Activated CD4-positive, alpha-beta T cell treated with anti-CD3 and anti-CD28 coated beads for 36 hours (primary cell): ENCODE data around the gene SNCAIP. TPM values are rescaled to one million over a fixed set of nuclear protein-coding genes. Genes with fewer than 3 reads are reported as not detected.
A peak's percentile ranks its signal among the peaks of the same experiment; 100 is the strongest.

Experiments
- ATAC-seq: fragments of 200-7000 bp; cut with Tn5 transposase; one replicate; pipeline ENCODE4 v1.10.0; 2021; ENCODE audit warnings: mild to moderate bottlenecking, moderate library complexity
- CTCF ChIA-PET: fragments of 350-600 bp; sonication (Branson Sonifier 250); formaldehyde crosslinking; loops from one replicate; lab custom pipeline; 2021; ENCODE audit warnings: antibody characterized with exemption; lab: Charles Lee
- POLR2A ChIA-PET: fragments of 350-600 bp; sonication (Branson Sonifier 250); formaldehyde crosslinking; loops from one replicate; lab custom pipeline; 2021; ENCODE audit warnings: antibody characterized with exemption, inconsistent platforms; lab: Charles Lee
- DNase-seq: peaks from one replicate; pipeline ENCODE4 v3.0.0-alpha.2; 2020
- H3K27ac Mint-ChIP-seq: one replicate; pipeline ENCODE4 v1.8.0; 2021; ENCODE audit warnings: mixed read lengths
- H3K27me3 Mint-ChIP-seq: one replicate; pipeline ENCODE4 v1.8.0; 2021; ENCODE audit warnings: mixed read lengths
- H3K36me3 Mint-ChIP-seq: one replicate; pipeline ENCODE4 v1.8.0; 2021; ENCODE audit warnings: low read depth, mixed read lengths
- H3K4me1 Mint-ChIP-seq: one replicate; pipeline ENCODE4 v1.8.0; 2021; ENCODE audit warnings: mixed read lengths
- H3K4me3 Mint-ChIP-seq: one replicate; pipeline ENCODE4 v1.8.0; 2021; ENCODE audit warnings: mild to moderate bottlenecking, moderate library complexity, mixed read lengths
- H3K9me3 Mint-ChIP-seq: one replicate; pipeline ENCODE4 v1.8.0; 2021; ENCODE audit warnings: low read depth, mixed read lengths
- intact Hi-C, 2 experiments: fragments of 100-400 bp; cut with DNase I in 1 of 2; cut with micrococcal nuclease in 1 of 2; formaldehyde crosslinking; loops; one replicate each; pipeline versions ENCODE4 v1.14.2 to v1.15.1; 2022 to 2024; cut with DNase I, micrococcal nuclease
- total RNA-seq, 2 experiments: library from RNA; stranded (reverse); gene quantifications; one replicate each; pipeline ENCODE4 v1.2.3, GENCODE V29; 2021

SNCAIP gene
- total RNA-seq, 2 experiments from 2014 or later = not detected

GRCh38 chr5:122499585-122499984 lies 187.5 kb downstream of the SNCAIP start:
- Mint-ChIP-seq H3K4me3 (no peak overlapping the region), H3K9me3 (no peaks in the 10 kb centered on the region), H3K27me3 (peaks cover 2% of the 10 kb centered on the region), H3K36me3 (no peaks in the 10 kb centered on the region), H3K27ac (no peak overlapping the region), H3K4me1 (no peaks in the 10 kb centered on the region)
- ChIA-PET POLR2A (interaction anchor here (0.5 kb wide), 1 partner anchor 39 kb away, joined by 6 read pairs; no protein-coding TSS in a partner anchor), CTCF (interaction anchor here (1.0 kb wide), 1 partner anchor 33 kb away, joined by 3 read pairs; no protein-coding TSS in a partner anchor)
- no peak for ATAC-seq
- no peak for DNase-seq
- intact Hi-C loops = loop anchor here in 1 of 2 experiments (10.0 kb wide), 1 partner anchor 305 kb away; no protein-coding TSS in a partner anchor

- intact Hi-C loops = loop anchor here in 1 of 2 experiments (10.0 kb wide), 1 partner anchor 874 kb away; no protein-coding TSS in a partner anchor
- peak; percentile 13 for DNase-seq
- H3K4me3 Mint-ChIP-seq = no peak overlapping the region
Measured at GRCh38 chr5:122500245-122501088, 188.4 kb downstream of the SNCAIP start.

GRCh38 chr5:122501089-122501435 lies 189.0 kb downstream of the SNCAIP start:
- Mint-ChIP-seq H3K4me3 (no peak overlapping the region), H3K27me3 (peaks cover 2% of the 10 kb centered on the region), H3K36me3 (no peaks in the 10 kb centered on the region), H3K4me1 (no peaks in the 10 kb centered on the region), H3K27ac (no peak overlapping the region), H3K9me3 (no peaks in the 10 kb centered on the region)
- DNase-seq = no peak
- CTCF ChIA-PET = interaction anchor here (0.6 to 0.7 kb wide), 2 partner anchors 16 to 271 kb away, joined by 3 to 4 read pairs; no protein-coding TSS in a partner anchor
- intact Hi-C loops = loop anchor here in 1 of 2 experiments (10.0 kb wide), 1 partner anchor 874 kb away; no protein-coding TSS in a partner anchor
- no peak for ATAC-seq
- POLR2A ChIA-PET = no interaction called here

More at GRCh38 chr5:122500245-122501088, 188.4 kb downstream of the SNCAIP start:
- no peak for ATAC-seq
- Mint-ChIP-seq H3K9me3 (no peaks in the 10 kb centered on the region), H3K4me1 (no peaks in the 10 kb centered on the region), H3K27me3 (peaks cover 2% of the 10 kb centered on the region), H3K36me3 (no peaks in the 10 kb centered on the region), H3K27ac (no peak overlapping the region)
- ChIA-PET POLR2A (interaction anchor here (0.5 kb wide), 1 partner anchor 38 kb away, joined by 6 read pairs; no protein-coding TSS in a partner anchor), CTCF (interaction anchor here (0.6 kb wide), 1 partner anchor 271 kb away, joined by 4 read pairs; no protein-coding TSS in a partner anchor)

- no peak for ATAC-seq
- no peaks in the 10 kb centered on the region for H3K36me3 Mint-ChIP-seq
- H3K27me3 Mint-ChIP-seq = no peaks in the 10 kb centered on the region
- no peak overlapping the region for H3K4me3 Mint-ChIP-seq
- CTCF ChIA-PET = no interaction called here
- intact Hi-C loops = loop anchor here in 1 of 2 experiments (10.0 kb wide), 1 partner anchor 868 kb away; no protein-coding TSS in a partner anchor
- DNase-seq = no peak
- no peaks in the 10 kb centered on the region for H3K4me1 Mint-ChIP-seq
- no peak overlapping the region for H3K27ac Mint-ChIP-seq
- POLR2A ChIA-PET = no interaction called here
- H3K9me3 Mint-ChIP-seq = no peaks in the 10 kb centered on the region
Measured at GRCh38 chr5:122507045-122507444, 195.0 kb downstream of the SNCAIP start.

GRCh38 chr5:122507581-122507980 lies 195.5 kb downstream of the SNCAIP start:
- ChIA-PET POLR2A (no interaction called here), CTCF (no interaction called here)
- DNase-seq = no peak
- Mint-ChIP-seq H3K27me3 (no peaks in the 10 kb centered on the region), H3K36me3 (no peaks in the 10 kb centered on the region), H3K4me3 (no peak overlapping the region), H3K4me1 (no peaks in the 10 kb centered on the region), H3K9me3 (no peaks in the 10 kb centered on the region), H3K27ac (no peak overlapping the region)
- intact Hi-C loops = loop anchor here in 1 of 2 experiments (10.0 kb wide), 1 partner anchor 867 kb away; no protein-coding TSS in a partner anchor
- no peak for ATAC-seq

GRCh38 chr5:122508623-122509022 lies 196.6 kb downstream of the SNCAIP start:
- no peaks in the 10 kb centered on the region for H3K4me1 Mint-ChIP-seq
- no peaks in the 10 kb centered on the region for H3K9me3 Mint-ChIP-seq
- ATAC-seq = no peak
- intact Hi-C loops = loop anchor here in 1 of 2 experiments (10.0 kb wide), 1 partner anchor 866 kb away; no protein-coding TSS in a partner anchor
- no peaks in the 10 kb centered on the region for H3K27me3 Mint-ChIP-seq
- no peaks in the 10 kb centered on the region for H3K36me3 Mint-ChIP-seq
- H3K4me3 Mint-ChIP-seq = no peak overlapping the region
- H3K27ac Mint-ChIP-seq = no peak overlapping the region
- no peak for DNase-seq
- CTCF ChIA-PET = interaction anchor here (0.5 kb wide), 1 partner anchor 550 kb away, joined by 3 read pairs; no protein-coding TSS in a partner anchor
- POLR2A ChIA-PET = no interaction called here

Other genes with a start within 250 kb of the SNCAIP start
- under 1 TPM in 1 of 2 experiments, not detected in 1; 0.04 TPM for gene LOX, start 234.0 kb upstream of the SNCAIP start, total RNA-seq
- not detected for gene ZNF474, start 182.7 kb upstream of the SNCAIP start, total RNA-seq